ES-I3 (cell line): ENCODE data around the gene PNPO.

ENCODE experiments used
- H3K36me3 ChIP-seq: 2 replicates; pipeline ENCODE4 v1.6.1; 2013; ENCODE audit warnings: mild to moderate bottlenecking, low read length, control low read depth, moderate library complexity; ENCODE audit not compliant: insufficient read depth
- H3K4me1 ChIP-seq: 2 replicates; pipeline ENCODE4 v1.6.1; 2013; ENCODE audit warnings: mild to moderate bottlenecking, control low read depth, low read length; ENCODE audit not compliant: insufficient read depth
- H3K9ac ChIP-seq: 2 replicates; pipeline ENCODE4 v1.6.1; 2013; ENCODE audit warnings: low read depth, mild to moderate bottlenecking, low read length, moderate library complexity
- H3K9me3 ChIP-seq: 2 replicates; pipeline ENCODE4 v1.6.1; 2013; ENCODE audit warnings: mild to moderate bottlenecking, low read length, moderate library complexity; ENCODE audit not compliant: control insufficient read depth, insufficient read depth

The PNPO gene

DNA sequence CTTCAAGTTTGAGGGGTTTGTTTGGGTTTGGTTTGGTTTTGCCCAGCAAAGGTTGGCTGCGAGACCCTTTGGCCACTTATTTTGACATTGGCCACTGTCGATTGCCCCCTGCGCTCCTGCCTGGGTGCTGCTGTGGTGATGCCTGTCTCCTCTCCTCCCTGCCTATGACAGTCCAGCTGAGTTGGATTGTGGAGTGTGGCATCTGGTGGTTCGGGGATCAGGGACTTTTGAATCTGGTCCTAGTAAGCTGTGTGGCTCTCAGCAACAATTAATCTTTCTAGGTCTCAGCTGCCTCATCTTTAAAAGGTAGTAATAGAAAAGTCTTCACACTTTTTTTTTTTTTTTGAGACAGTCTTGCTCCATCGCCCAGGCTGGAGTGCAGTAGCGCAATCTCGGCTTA lies 56.7 kb downstream of the PNPO start:
- Histone ChIP-seq H3K36me3 (no peaks in the 10 kb centered on the region), H3K4me1 (peaks cover 36% of the 10 kb centered on the region), H3K9me3 (no peaks in the 10 kb centered on the region), H3K9ac (no peak overlapping the region)
